Adrenal gland (tissue), 12 donors: Measurements from ENCODE around the gene PLAU. TPM values are rescaled to one million over a fixed set of nuclear protein-coding genes. Genes with fewer than 3 reads are reported as not detected.
"Not testable (repeated sequence)": the region's sequence is repeated elsewhere in the genome, so short reads cannot be mapped to it uniquely, and the experiment has no call there.

ENCODE experiments used
- DNase-seq, 7 donors: peaks; one replicate each; pipeline ENCODE4 v3.0.0-alpha.2; 2019 to 2020
- H3K27ac ChIP-seq, 5 donors: fragments of 200-600 bp; sonication (generic) in 4 of 5; 1 replicate in 3 of 5; 2 replicates in 2 of 5; pipeline versions ENCODE4 v1.5.1 to v1.8.0; 2016 to 2020; ENCODE audit warnings: mild to moderate bottlenecking in 1 of 5
- H3K27me3 ChIP-seq: fragments of 200-600 bp; 2 replicates; pipeline ENCODE4 v1.8.0; 2021
- H3K36me3 ChIP-seq, 2 donors: fragments of 200-600 bp; replicated peaks in 1 of 2; 1 replicate in 1 of 2; 2 replicates in 1 of 2; pipeline versions ENCODE4 v1.5.1 to v1.8.0; 2018 to 2022
- H3K4me1 ChIP-seq, 2 donors: fragments of 200-600 bp; replicated peaks in 1 of 2; 1 replicate in 1 of 2; 2 replicates in 1 of 2; pipeline versions ENCODE4 v1.5.1 to v1.8.0; 2018 to 2021
- H3K4me3 ChIP-seq, 4 donors: fragments of 200-600 bp; sonication (generic) in 3 of 4; one replicate each; pipeline ENCODE4 v1.5.1; 2016 to 2018
- H3K9me3 ChIP-seq, 3 donors: fragments of 200-600 bp; sonication (generic) in 1 of 3; replicated peaks in 1 of 3; 1 replicate in 2 of 3; 2 replicates in 1 of 3; pipeline versions ENCODE4 v1.5.1 to v1.8.0; 2016 to 2021
- CTCF ChIP-seq, 6 experiments: fragments of 450-650 bp in 4 of 6; fragments of 200-600 bp in 2 of 6; sonication (generic) in 1 of 6; IDR thresholded peaks; 1 replicate in 5 of 6; 2 replicates in 1 of 6; pipeline versions ENCODE4 v1.5.1 to v1.8.0; 2016 to 2021; ENCODE audit warnings: antibody characterized with exemption in 6 of 6, mild to moderate bottlenecking in 2 of 6, moderate library complexity in 1 of 6
- POLR2A ChIP-seq, 2 donors: fragments of 450-650 bp; IDR thresholded peaks; one replicate each; pipeline ENCODE4 v1.6.1; 2017; ENCODE audit warnings: antibody characterized with exemption in 2 of 2, mild to moderate bottlenecking in 2 of 2, moderate library complexity in 1 of 2
- WGBS, 4 donors: extraction: QIAGEN DNeasy Blood & Tissue Kit in 2 of 4; methylation state at CpG; one replicate each; pipeline versions ENCODE4 v1.1.5 to v1.1.7; 2013 to 2017; 5-methylcytosine and 5-hydroxymethylcytosine counted together
- intact Hi-C, 2 donors: fragments of 100-400 bp; cut with DNase I; formaldehyde crosslinking; loops; one replicate each; pipeline versions ENCODE4 v1.14.1 to v1.15.0; 2022 to 2023
- polyA plus RNA-seq, 3 donors: library from polyadenylated mRNA; stranded (reverse); fragments of 200-250 nt in 2 of 3; fragments of 350-450 nt in 1 of 3; fragmentation: Illumina TruSeq in 1 of 3; extraction: RNeasy Lipid Tissue Mini Kit (QIAGEN cat#74804) in 1 of 3; gene quantifications; one replicate each; pipeline ENCODE4 v1.2.3, GENCODE V29; 2013 to 2014
- total RNA-seq, 9 donors: library from RNA; depleted of rRNA in 4 of 9; stranded (reverse); fragments of >200 nt in 4 of 9; fragments of 120-200 nt in 1 of 9; fragmentation: NEBNext Ultra II Directional in 1 of 9; extraction: Animal tissue kit (Norgen Biotek cat#: 25700) in 1 of 9; gene quantifications; one replicate each; pipeline versions ENCODE4 v1.1.0 to v1.2.4, GENCODE V29; 2013 to 2023
- donor health status: healthy with polysubstance abuse.
- donor health status: Bipolar disorder and iron deficiency.
- donor health status: DM: yes; HTN: yes; CAD: no.
- donor health status: DM: no; HTN: no; CAD: no.
- donor health status: DM: no; HTN: no; CAD: no.
- donor health status: DM: yes; HTN: yes; CAD: no.

PLAU gene
- total and polyA plus RNA-seq, 12 donors: 0.94 to 19.4 (median 6.9) TPM

- Histone ChIP-seq H3K36me3 (no peaks in the 10 kb centered on the region), H3K4me3 (no peak overlapping the region), H3K27ac (peak overlapping the region in 3 of 5 donors; percentile 40 to 83 (median 66)), H3K27me3 (no peaks in the 10 kb centered on the region), H3K4me1 (peaks cover 25 to 31% of the 10 kb centered on the region in 2 donors), H3K9me3 (no peaks in the 10 kb centered on the region)
- TF ChIP-seq CTCF (IDR thresholded peaks at IDR 0.05): no peak
- no peak for TF ChIP-seq POLR2A (IDR thresholded peaks at IDR 0.05)
- 14 to 28% (median 22%) methylated on average over 4 of the region's 4 CpGs for WGBS, 4 donors
- DNase-seq: no peak
- intact Hi-C loops: loop anchor here (2.0 to 10.0 kb wide), 3 partner anchors 54 to 198 kb away; no protein-coding TSS in a partner anchor
Measured at GRCh38 chr10:73886661-73887293, 24.2 kb upstream of the PLAU start.

GRCh38 chr10:73887294-73888039, 23.5 kb upstream of the PLAU start:
- peak in 2 of 6 experiments; percentile 10 to 14 for TF ChIP-seq CTCF (IDR thresholded peaks at IDR 0.05)
- TF ChIP-seq POLR2A (IDR thresholded peaks at IDR 0.05): no peak
- Histone ChIP-seq H3K27me3 (no peaks in the 10 kb centered on the region), H3K4me3 (no peak overlapping the region), H3K4me1 (peaks cover 25 to 31% of the 10 kb centered on the region in 2 donors), H3K27ac (peak overlapping the region in 3 of 5 donors; percentile 40 to 83 (median 66)), H3K36me3 (no peaks in the 10 kb centered on the region), H3K9me3 (no peaks in the 10 kb centered on the region)
- 22 to 47% (median 26%) methylated on average over 5 to 12 of the region's 12 CpGs for WGBS, 4 donors
- peak; percentile 84 to 94 (median 92) for DNase-seq
- intact Hi-C loops: loop anchor here (2.0 to 10.0 kb wide), 3 partner anchors 53 to 197 kb away; no protein-coding TSS in a partner anchor

DNA sequence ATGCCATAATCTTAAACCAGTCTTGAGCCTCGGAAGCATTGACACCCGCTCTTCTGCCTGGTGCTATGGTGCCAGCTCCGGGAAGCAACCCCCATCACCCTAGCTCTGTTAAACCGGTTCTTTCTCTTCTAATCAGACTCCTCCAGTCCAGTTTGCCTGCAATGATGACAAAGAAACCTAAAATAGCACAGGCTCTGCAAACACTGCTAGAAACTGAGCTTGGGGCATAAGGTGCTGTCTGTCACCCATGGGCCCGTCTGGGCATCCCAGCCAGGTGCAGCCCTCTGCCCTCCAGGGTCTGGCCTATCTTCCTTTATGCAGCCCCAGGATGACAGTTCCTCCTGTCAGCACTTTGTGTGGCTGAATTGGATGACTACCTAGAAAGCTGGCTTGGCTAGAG, 22.4 kb upstream of the PLAU start:
- no peak for DNase-seq
- Histone ChIP-seq H3K36me3 (no peaks in the 10 kb centered on the region), H3K27ac (peak overlapping the region in 2 of 5 donors; percentile 2 to 3), H3K9me3 (no peaks in the 10 kb centered on the region), H3K4me1 (peaks cover 25 to 31% of the 10 kb centered on the region in 2 donors), H3K4me3 (no peak overlapping the region), H3K27me3 (no peaks in the 10 kb centered on the region)
- intact Hi-C loops: loop anchor here (5.0 to 10.0 kb wide), 2 partner anchors 194 to 196 kb away; no protein-coding TSS in a partner anchor
- 78 to 90% (median 89%) methylated on average over 4 to 5 of the region's 5 CpGs for WGBS, 4 donors
- no peak for TF ChIP-seq POLR2A (IDR thresholded peaks at IDR 0.05)
- TF ChIP-seq CTCF (IDR thresholded peaks at IDR 0.05): no peak

- WGBS, 4 donors: 69 to 86% (median 74%) methylated on average over 7 of the region's 7 CpGs
- DNase-seq: peak in 6 of 7 donors; percentile 36 to 72 (median 62)
- peak overlapping the region in 1 of 5 donors; percentile 2 for H3K27ac ChIP-seq
- no peak overlapping the region for H3K4me3 ChIP-seq
- H3K4me1 ChIP-seq: peaks cover 25 to 31% of the 10 kb centered on the region in 2 donors
- TF ChIP-seq CTCF (IDR thresholded peaks at IDR 0.05): no peak
- no peak for TF ChIP-seq POLR2A (IDR thresholded peaks at IDR 0.05)
- intact Hi-C loops: loop anchor here (5.0 to 10.0 kb wide), 2 partner anchors 193 to 196 kb away; no protein-coding TSS in a partner anchor
- no peaks in the 10 kb centered on the region for H3K27me3 ChIP-seq
- H3K9me3 ChIP-seq: no peaks in the 10 kb centered on the region
- no peaks in the 10 kb centered on the region for H3K36me3 ChIP-seq
Measured at GRCh38 chr10:73889014-73889413, 21.9 kb upstream of the PLAU start.

GRCh38 chr10:73889416-73889815, 21.5 kb upstream of the PLAU start:
- not testable (repeated sequence) for H3K27me3 ChIP-seq, H3K9me3 ChIP-seq, DNase-seq, H3K4me3 ChIP-seq, H3K27ac ChIP-seq, H3K36me3 ChIP-seq
- intact Hi-C loops: loop anchor here (5.0 to 10.0 kb wide), 2 partner anchors 193 to 195 kb away; no protein-coding TSS in a partner anchor
- H3K4me1 ChIP-seq: peaks cover 25 to 31% of the 10 kb centered on the region in 2 donors
- WGBS, 4 donors: 89 to 96% (median 93%) methylated on average over 3 of the region's 3 CpGs
